Fibroblast of lung (primary cell): ENCODE measurements around the gene ACADM. TPM values are rescaled to one million over a fixed set of nuclear protein-coding genes. Genes with fewer than 3 reads are reported as not detected.

ENCODE experiments used
- DNase-seq, 2 donors: peaks; one replicate each; pipeline versions ENCODE4 v3.0.0 to v3.0.0-alpha.2; 2010; ENCODE audit warnings: low read depth in 2 of 2
- H2AFZ ChIP-seq: 2 replicates; pipeline ENCODE4 v1.5.1; 2012; ENCODE audit warnings: low read length, control low read depth, inconsistent platforms
- H3K27ac ChIP-seq: 2 replicates; pipeline ENCODE4 v1.5.1; 2011; ENCODE audit warnings: low read length, control low read depth; ENCODE audit not compliant: insufficient read depth
- H3K27me3 ChIP-seq: 2 replicates; pipeline ENCODE4 v1.5.1; 2011; ENCODE audit warnings: mild to moderate bottlenecking, low read length; ENCODE audit not compliant: control insufficient read depth, insufficient read depth
- H3K36me3 ChIP-seq: 2 replicates; pipeline ENCODE4 v1.5.1; 2011; ENCODE audit warnings: low read length; ENCODE audit not compliant: control insufficient read depth, insufficient read depth
- H3K4me1 ChIP-seq: 2 replicates; pipeline ENCODE4 v1.5.1; 2011; ENCODE audit warnings: low read length; ENCODE audit not compliant: control insufficient read depth, insufficient read depth; ENCODE audit errors: extremely low read depth
- H3K4me2 ChIP-seq: 2 replicates; pipeline ENCODE4 v1.5.1; 2011; ENCODE audit warnings: low read length, control low read depth; ENCODE audit not compliant: insufficient read depth; ENCODE audit errors: extremely low read depth
- H3K4me3 ChIP-seq, 4 experiments: fragments of 200-600 bp in 1 of 4; sonication (generic) in 1 of 4; replicated peaks in 1 of 4; 2 replicates each; pipeline ENCODE4 v1.5.1; 2011 to 2016; ENCODE audit warnings: low read length in 4 of 4, low read depth in 3 of 4, mild to moderate bottlenecking in 3 of 4, control low read depth in 2 of 4, inconsistent platforms in 1 of 4, mixed read lengths in 1 of 4; ENCODE audit not compliant: insufficient read depth in 1 of 4; ENCODE audit errors: control extremely low read depth in 1 of 4
- H3K79me2 ChIP-seq: 2 replicates; pipeline ENCODE4 v1.5.1; 2012; ENCODE audit warnings: mild to moderate bottlenecking, low read length, inconsistent platforms; ENCODE audit not compliant: control insufficient read depth, insufficient read depth
- H3K9ac ChIP-seq: 2 replicates; pipeline ENCODE4 v1.5.1; 2011; ENCODE audit warnings: mild to moderate bottlenecking, low read length, control low read depth; ENCODE audit not compliant: insufficient read depth
- H3K9me3 ChIP-seq: 2 replicates; pipeline ENCODE4 v1.5.1; 2012; ENCODE audit warnings: low read depth, low read length; ENCODE audit not compliant: control insufficient read depth, insufficient read depth
- H4K20me1 ChIP-seq: 2 replicates; pipeline ENCODE4 v1.5.1; 2011; ENCODE audit warnings: low read length; ENCODE audit not compliant: control insufficient read depth, insufficient read depth; ENCODE audit errors: extremely low read depth
- EZH2 ChIP-seq: IDR thresholded peaks from 2 replicates; pipeline ENCODE4 v1.5.1; 2012; ENCODE audit warnings: low read length, control low read depth, mild to moderate bottlenecking; ENCODE audit errors: missing control alignments
- polyA plus RNA-seq, 2 donors: library from polyadenylated mRNA; depleted of rRNA in 1 of 2; stranded (reverse) in 1 of 2; unstranded in 1 of 2; fragments of >200 nt; gene quantifications; 2 replicates each; pipeline ENCODE4 v1.2.1, GENCODE V29; 2011 to 2012; ENCODE audit warnings: missing spikeins in 1 of 2
- total RNA-seq: library from RNA; depleted of rRNA; stranded (reverse); fragments of >200 nt; gene quantifications from 2 replicates; pipeline ENCODE4 v1.2.1, GENCODE V29; 2014
- TF ChIP-seq, protein P1 (sequence below), 2 donors: IDR thresholded peaks in 1 of 2; conservative IDR thresholded peaks in 1 of 2; 1 replicate in 1 of 2; 2 replicates in 1 of 2; pipeline ENCODE4 v1.5.1; 2011 to 2012; ENCODE audit warnings: low read length in 2 of 2, control low read depth in 1 of 2, inconsistent platforms in 1 of 2, low read depth in 1 of 2, mild to moderate bottlenecking in 1 of 2

Gene ACADM
- total and polyA plus RNA-seq, 2 donors (not counting 1 experiment from before 2014, with no cell fraction given): 29.9 TPM

DNA sequence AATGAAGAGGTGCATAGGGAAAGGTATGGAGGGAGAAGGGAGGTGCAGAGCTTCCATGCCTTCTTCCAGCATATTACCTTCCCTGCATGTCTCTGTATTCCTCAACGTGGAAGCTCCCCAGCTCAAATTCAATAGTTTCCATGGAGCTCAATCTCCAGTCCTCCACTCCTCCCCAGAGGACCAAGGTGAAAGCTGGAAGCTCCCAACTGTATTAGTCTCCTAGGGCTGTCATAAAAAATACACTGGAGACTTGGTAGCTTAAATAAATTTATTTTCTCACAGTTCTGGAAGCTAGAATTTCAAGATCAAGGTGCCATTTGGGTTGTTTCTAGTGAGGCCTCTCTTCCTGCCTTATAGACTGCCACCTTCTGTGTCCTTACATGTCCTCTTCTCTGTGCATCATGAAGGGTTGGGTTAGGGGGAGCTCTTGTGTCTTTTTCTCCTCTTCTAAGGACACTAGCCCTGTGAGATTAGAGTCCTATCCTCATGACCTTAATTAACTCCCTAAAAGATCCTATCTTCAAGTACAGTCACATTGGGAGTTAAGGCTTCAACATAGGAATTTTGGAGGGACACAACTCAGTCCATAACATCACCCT, 39.6 kb downstream of the ACADM start:
- Histone ChIP-seq H4K20me1 (no peaks in the 10 kb centered on the region), H3K27ac (no peak overlapping the region), H3K79me2 (no peaks in the 10 kb centered on the region)

DNA sequence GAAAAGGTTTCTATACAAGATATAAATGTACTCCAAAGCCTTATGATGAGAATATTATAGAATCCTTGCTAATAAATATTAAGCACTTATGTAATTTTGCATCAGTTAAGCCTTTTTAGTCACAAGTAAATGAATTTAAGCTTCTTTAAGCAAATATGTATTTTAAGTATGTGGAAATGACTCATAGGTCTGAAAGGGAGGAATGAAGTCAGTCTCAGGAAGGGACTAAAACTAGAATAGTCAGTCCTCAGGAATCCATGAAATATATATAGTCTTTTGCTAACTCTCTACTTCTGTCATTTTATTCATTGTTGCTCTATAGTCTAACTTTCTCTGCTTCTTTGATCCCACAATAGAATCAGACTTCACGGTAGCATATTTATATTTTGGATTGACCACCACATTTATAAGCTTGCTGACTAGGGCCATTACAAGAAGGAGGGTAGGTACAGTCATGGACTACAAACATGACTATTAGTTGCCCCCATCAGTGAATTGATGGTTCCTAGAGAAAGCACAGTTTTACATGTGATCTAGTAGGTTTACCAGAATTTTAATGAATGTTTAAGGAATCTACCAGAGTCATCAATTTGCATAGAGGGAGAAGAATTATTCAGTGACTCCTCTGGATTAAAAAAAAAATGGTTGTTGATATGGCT, 41.3 kb downstream of the ACADM start:
- peak overlapping the region in 1 of 4 experiments; percentile 3 for H3K4me3 ChIP-seq
- peak; percentile 82 to 92 for DNase-seq
- H3K4me1 ChIP-seq: no peaks in the 10 kb centered on the region
- H2AFZ ChIP-seq: no peak overlapping the region
- peak overlapping the region; percentile 82 for H3K4me2 ChIP-seq
- no peaks in the 10 kb centered on the region for H3K36me3 ChIP-seq
- H3K9ac ChIP-seq: no peak overlapping the region
- peak overlapping the region; percentile 36 for H3K27ac ChIP-seq
- H3K79me2 ChIP-seq: no peaks in the 10 kb centered on the region
- H3K9me3 ChIP-seq: no peaks in the 10 kb centered on the region
- H3K27me3 ChIP-seq: no peaks in the 10 kb centered on the region
- H4K20me1 ChIP-seq: no peaks in the 10 kb centered on the region
- TF ChIP-seq EZH2: no peak
- TF ChIP-seq, protein P1, sequence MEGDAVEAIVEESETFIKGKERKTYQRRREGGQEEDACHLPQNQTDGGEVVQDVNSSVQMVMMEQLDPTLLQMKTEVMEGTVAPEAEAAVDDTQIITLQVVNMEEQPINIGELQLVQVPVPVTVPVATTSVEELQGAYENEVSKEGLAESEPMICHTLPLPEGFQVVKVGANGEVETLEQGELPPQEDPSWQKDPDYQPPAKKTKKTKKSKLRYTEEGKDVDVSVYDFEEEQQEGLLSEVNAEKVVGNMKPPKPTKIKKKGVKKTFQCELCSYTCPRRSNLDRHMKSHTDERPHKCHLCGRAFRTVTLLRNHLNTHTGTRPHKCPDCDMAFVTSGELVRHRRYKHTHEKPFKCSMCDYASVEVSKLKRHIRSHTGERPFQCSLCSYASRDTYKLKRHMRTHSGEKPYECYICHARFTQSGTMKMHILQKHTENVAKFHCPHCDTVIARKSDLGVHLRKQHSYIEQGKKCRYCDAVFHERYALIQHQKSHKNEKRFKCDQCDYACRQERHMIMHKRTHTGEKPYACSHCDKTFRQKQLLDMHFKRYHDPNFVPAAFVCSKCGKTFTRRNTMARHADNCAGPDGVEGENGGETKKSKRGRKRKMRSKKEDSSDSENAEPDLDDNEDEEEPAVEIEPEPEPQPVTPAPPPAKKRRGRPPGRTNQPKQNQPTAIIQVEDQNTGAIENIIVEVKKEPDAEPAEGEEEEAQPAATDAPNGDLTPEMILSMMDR (conservative IDR thresholded peaks at IDR 0.05 in 1 of 2, IDR thresholded peaks at IDR 0.05 in 1 of 2; ENCODE audit: low read depth in 1 of 2, low read length in 2 of 2): no peak

More for the DNA sequence above, 39.6 kb downstream of the ACADM start:
- Histone ChIP-seq H3K4me1 (no peaks in the 10 kb centered on the region), H3K9ac (no peak overlapping the region), H3K4me3 (no peak overlapping the region), H3K27me3 (no peaks in the 10 kb centered on the region), H3K4me2 (no peak overlapping the region), H3K36me3 (no peaks in the 10 kb centered on the region), H3K9me3 (no peaks in the 10 kb centered on the region), H2AFZ (no peak overlapping the region)
- no peak for DNase-seq
- TF ChIP-seq EZH2: no peak

DNA sequence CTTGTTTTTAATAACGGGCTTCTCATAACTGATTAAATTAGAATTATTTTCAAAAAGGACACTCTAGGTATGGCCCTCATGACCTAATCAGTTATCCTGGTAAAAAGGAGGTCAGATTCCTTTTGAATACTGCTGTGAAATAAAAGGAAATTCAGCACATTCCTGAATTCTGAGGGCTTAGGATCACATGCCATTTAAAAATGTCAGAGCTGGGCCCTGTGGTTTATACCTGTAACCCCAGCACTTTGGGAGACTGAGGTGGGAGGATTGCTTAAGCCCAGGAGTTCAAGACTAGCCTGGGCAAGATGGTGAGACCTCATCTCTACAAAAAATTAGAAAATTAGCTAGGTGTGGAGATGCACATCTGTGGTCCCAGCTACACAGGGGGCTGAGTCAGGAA, 43.5 kb downstream of the ACADM start:
- Histone ChIP-seq H3K4me1 (no peaks in the 10 kb centered on the region), H3K36me3 (no peaks in the 10 kb centered on the region), H3K9me3 (no peaks in the 10 kb centered on the region), H3K4me3 (no peak overlapping the region), H3K4me2 (no peak overlapping the region), H3K27me3 (no peaks in the 10 kb centered on the region), H2AFZ (no peak overlapping the region), H4K20me1 (no peaks in the 10 kb centered on the region), H3K27ac (no peak overlapping the region), H3K9ac (no peak overlapping the region), H3K79me2 (no peaks in the 10 kb centered on the region)
- DNase-seq: peak in 1 of 2 donors; percentile 54
- TF ChIP-seq EZH2: no peak
- TF ChIP-seq, protein P1 (conservative IDR thresholded peaks at IDR 0.05 in 1 of 2, IDR thresholded peaks at IDR 0.05 in 1 of 2; ENCODE audit: low read depth in 1 of 2, low read length in 2 of 2): no peak
